GM19099 (cell line): Measurements from ENCODE around the gene DESI1.

Source experiments
- POLR2A ChIP-seq: IDR thresholded peaks from 3 replicates; pipeline ENCODE4 v1.6.1; 2011; ENCODE audit warnings: low read depth; ENCODE audit not compliant: insufficient read length; ENCODE audit errors: extremely low read depth

Gene DESI1

DNA sequence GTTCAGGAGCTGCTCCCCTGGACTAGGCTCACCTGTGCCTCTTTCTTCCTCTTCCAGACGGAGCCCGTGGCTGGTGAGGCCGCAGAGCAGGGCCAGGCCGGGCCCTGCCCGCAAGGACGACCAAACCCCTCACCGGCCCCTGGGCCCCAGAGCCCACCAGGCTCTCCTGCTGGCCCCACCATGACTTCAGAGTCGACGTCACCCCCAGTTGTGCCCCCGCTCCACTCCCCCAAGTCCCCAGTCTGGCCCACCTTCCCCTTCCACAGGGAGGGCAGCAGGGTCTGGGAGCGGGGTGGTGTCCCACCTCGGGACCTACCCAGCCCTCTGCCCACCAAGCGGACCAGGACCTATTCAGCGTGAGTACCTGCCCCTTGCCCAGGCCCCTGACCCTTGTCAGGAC lies 49.1 kb downstream of the DESI1 start:
- TF ChIP-seq POLR2A: no peak

DNA sequence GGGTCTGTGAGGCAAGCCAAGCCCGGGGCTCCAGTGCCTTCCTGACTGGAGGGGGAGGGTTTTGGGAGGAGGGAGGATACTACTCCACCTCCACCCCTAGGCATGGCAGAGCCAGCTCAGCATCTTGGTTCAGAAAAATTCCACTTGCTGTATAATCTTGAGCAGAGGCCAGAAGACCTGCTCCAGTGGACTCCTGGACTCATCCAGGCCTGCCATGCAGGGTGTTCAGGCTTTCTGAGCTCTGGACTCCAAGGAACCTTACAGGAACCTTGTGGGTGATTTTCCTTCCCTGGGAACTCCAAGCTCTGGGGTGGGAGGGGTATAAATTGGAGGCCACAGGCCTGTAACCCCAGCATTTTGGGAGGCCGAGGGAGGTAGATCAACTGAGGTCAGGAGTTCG lies 50.6 kb downstream of the DESI1 start:
- no peak for TF ChIP-seq POLR2A

DNA sequence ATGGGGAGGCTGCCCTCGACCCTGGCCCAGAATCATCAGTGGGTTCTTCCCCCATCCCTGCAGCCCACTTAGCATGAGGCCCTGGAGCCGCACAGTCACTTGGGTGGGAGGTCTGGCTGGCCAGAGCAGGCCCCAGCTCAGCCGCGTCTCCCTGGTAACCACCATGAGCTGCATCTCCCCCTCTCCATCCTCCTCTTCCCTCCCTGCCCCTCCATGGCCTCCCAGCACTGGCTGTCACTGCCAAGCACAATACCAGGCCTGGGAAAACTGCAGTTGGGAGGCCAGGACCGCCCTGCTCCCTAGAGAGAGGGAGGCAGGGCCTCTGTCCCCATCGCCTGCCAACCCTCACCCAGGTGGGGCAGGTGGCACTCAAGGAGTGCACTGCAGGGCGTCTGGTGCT lies 52.0 kb downstream of the DESI1 start:
- TF ChIP-seq POLR2A: no peak

DNA sequence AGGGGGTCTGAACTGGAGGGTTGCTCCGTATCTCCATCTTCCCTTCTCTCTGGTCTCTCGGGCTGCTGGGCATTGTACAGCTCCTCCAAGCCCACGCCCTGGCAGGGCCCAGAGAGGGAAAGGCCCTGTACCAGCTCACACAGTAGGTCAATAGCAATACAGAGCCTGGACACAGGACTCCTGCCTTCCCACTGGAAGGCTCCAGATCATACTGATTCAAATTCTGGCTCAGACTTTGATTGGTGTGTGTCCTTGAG lies 53.4 kb downstream of the DESI1 start:
- TF ChIP-seq POLR2A: no peak

DNA sequence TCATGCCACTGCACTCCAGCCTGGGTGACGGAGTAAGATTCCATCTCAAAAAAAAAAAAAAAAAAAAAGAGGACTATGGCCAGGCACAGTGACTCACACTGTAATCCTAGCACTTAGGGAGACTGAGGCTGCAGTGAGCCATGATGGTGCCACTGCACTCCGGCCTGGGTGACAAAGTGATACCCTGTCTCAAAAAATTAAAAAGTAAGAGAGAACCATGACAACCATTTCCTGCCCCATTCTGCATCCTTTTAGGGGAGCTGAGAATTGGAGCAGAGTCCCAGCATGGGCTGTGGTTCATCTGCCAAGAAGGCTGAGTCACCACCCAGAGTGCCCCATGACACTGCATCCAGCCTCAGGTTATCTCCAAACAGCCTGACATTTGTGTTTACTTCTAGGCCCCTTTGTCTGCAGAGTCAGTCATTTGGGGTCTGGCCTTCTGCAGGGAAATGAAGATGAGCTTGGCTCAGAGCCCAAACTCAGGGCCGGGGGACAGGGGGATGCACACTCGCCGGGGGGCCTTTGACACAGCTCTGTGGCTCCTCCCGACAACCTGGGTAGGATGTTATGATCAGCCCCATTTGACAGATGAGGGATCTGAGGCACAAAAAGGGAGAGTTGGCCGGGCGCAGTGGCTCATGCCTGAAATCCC lies 55.3 kb downstream of the DESI1 start:
- no peak for TF ChIP-seq POLR2A

DNA sequence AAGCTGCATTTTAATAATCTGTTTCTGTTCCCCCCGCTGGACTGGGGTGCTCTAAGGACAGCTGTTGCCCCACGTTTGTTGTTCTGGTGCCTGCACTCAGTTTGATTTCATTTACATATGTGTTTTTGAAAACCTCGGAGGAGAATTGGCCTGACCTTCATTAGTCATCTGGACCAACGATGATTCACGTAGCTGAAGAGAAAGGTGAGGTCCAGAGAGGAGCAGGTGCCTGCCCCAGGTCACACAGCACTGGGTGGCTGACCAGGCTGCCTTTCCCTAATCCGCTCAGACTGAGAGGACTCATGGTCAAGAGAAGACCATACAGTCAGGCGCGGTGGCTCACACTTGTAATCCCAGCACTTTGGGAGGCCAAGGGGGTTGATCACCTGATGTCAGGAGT lies 56.3 kb downstream of the DESI1 start:
- TF ChIP-seq POLR2A: no peak

DNA sequence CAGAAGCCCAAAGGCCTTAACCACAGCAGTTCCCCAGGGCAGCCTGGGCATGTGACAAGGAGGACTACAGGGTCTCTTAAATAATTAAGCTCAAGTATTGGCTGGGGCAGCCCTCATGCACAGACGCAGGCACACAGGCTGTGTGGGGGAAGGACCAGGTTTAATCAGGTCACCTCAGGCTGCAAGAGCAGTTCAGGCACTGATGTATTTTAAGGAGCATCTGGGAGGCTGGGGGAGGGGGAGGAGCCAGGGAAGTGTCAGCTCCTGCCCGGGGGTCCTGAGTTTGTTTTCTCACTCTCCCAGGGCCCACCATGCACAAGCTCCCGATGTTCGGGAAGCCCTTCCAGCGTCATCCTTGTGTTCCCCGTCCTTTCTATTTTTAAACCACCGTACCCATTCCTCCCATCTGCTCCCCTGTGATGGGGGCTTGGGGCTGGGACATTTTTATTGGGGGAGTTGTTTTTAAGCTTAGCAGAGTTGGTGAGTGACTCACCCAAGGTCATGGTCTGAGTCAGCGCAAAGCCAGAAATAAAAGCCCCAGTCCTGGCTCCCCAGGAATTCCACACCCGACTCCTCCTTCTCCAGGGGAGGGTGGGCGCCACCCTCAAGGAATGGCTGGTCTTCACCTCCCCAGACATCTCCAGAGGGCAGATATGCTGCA lies 57.7 kb downstream of the DESI1 start:
- no peak for TF ChIP-seq POLR2A

DNA sequence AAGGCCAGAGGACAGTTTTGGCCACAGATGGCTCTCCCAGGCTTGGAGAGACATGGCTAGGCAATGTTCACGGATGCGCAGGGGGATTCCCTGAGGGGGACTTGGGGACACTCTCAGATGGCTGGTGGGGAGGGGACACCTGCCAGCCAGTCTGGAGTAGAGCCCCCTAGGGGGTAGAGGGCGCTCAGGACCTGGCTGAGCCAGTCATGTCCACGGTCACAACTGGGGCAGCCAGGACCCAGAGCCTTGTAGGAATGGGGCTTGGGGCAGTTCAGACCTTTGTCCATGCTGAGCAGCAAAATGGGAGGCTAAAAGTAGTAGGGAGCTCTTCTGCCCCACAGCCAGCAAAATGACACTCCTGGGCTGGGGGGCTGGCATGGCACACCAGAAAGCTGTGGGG lies 58.4 kb downstream of the DESI1 start:
- TF ChIP-seq POLR2A: no peak

DNA sequence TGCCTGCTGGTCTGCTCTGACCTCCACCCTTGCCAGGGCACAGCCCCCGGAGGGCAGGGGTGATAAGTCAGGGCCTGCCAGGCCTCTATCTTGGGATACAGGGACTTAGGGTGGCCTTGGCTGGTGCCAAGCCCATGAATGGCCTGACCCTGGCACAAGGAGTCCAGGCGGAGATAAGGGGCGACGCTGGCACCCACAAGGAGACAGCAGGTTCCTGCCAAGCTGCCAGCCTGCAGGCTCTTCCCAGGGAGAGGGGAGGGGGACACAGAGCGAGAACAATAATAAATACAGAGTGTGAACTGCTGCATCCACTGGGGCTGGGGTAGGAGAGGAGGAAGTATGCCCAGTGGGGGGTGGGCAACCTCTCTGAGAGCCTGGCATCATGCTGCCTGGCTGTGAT lies 59.1 kb downstream of the DESI1 start:
- TF ChIP-seq POLR2A: no peak

DNA sequence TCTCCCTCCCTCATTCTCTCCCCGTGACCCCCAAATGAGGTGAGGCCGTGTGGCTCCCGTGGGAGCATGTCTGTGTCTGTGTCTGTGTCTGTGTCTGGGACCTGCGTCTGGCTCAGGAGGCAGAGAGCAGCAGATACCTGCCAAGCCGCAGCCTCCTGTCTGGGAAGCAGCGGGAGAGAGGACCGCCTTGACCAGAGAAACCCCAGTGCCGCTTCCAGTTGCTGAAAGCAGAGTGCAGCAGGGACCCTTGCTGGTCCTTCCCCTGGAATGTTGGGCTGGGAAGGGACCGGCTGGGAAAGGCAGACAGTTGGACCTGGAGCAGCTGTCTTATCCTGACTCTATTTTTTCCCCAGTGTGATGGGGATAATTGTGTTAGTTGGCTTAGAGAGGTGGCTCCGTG lies 59.5 kb downstream of the DESI1 start:
- TF ChIP-seq POLR2A: no peak

DNA sequence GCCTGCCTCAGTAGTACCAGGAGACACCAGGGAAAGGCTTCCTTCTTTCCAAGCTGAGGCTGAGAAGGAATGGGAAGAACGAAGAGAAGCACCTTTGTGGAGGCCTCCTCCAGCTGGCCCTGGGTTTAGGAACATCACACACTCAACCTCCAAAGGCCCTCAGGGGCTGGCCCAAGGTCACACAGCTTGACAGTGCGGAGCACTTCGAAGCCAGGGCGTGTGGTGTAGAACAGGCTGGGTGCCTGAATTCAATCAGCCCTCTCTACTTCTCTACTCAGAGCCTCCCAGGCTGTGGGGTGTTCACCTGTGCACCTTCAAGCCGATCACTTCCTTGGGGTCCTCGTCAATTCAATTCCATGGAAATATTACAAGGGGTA lies 60.8 kb downstream of the DESI1 start:
- TF ChIP-seq POLR2A: no peak

DNA sequence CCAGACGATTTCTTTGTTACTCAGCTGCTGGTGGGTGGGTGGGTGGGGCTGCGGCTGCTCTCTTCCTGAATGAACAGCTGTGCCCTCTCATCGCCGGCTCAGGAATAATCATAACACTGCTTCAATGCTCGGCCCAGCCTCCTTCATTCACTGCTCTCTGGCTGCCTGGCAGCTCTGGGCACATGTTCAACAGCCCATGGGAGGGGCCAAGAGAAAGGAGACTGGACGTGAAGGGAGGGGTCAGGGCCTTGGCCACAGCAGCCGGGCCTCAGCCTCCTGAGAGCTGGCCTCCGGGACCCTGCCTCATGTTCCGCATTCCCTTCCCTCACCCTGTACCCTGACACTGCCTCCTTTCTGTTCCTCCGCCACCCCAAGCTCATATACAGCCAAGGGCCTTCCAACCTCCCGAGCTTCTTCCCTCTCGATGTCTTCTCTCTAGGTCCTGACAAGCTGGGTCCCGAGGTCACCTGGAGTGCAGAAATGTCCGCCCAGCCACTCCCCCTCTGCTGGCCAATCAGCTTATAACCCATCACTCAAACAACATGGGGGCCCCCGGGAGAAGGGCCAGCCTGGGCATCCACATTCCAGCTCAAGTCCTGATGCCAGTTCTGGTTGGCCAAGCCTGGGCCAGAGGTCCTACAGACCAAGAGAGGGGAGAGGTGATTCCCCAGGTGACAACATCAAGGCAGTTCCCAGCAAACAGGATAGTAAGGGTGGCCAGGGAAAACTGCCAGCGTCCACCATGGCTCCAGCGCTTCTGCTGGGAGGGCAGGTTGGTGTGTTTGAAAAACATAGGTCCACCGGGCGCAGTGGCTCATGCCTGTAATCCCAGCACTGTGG lies 63.2 kb downstream of the DESI1 start:
- TF ChIP-seq POLR2A: no peak

DNA sequence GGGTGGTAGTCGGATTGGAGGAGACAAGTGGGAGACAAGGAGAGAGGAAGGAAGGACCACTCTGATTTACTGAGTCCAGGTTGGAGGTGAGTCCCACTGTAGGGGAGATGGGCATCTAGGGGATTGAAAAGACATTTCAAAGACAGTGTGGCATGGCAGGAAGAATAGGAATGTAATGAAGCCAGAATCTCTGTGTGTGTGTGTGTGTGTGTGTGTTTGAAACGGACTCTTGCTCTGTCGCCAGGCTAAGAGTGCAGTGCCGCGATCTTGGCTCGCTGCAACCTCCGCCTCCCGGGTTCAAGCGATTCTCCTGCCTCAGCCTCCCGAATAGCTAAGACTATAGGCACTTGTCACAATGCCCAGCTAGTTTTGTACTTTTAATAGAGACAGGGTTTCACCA lies 64.3 kb downstream of the DESI1 start:
- no peak for TF ChIP-seq POLR2A

DNA sequence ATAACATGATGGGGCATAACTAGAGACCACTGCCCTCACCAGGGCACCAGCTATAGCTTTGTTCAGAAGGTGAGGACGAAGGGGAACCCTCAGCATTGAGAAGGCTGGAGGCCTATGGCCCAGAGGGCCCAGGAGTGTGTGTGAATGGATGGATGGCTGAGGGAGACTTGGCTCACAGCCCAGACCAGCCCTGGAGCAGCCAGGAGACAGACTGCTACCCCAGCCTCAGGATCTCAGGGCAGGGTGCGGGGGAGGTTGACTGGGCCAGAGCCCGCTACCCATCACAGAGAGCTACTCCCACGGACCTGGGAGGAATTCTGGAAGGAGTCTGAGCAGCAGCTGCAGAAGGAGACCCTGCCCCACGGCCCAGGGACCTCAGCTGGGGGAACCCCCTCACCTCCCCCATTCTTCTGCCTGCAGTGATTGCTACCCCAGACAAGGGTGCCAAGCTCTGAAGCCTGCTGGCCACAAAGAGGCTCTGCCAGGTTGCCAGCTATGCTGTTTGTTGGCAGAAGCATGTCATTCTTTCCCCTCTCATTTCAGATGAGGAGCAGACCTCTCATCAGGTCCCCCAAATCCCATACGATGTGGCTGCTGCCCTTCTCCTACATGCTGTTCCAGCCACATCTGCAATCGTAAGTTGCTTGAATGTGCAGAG lies 65.4 kb downstream of the DESI1 start:
- no peak for TF ChIP-seq POLR2A

DNA sequence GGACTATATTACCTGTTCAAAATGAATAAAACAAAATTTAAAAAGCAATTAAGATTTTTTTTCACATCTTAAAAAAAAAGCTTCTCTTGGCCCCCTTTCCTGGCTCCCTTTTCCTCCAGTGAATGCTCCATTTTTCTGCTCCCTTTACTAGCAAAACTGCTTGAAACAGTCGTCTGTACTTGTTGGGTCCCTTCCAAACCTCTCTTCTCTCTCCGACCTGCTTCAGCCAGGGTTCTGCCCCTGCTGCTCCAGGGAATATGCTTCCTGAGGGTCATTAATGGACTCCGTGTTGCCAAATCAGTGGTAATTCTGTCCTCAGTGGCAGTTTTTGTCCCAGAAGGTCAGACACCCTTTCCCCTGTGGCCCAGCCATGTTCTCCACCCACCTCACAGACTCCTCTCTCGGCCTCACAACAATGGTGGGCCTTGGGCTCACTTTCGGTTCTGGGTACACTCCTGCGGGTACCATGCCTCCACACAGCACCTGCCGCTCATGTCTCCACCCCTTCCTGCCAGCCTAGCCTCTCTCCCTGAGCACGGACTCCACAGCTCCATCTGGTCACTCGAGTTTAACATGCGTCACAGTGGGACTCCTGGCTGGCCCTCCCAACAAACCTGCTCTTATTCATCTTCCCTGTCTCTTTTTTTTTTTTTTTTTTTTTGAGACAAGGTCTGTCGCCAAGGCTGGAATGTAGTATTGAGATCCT lies 68.8 kb downstream of the DESI1 start:
- TF ChIP-seq POLR2A: no peak
